LHCN-M2 (cell line): ENCODE measurements around the gene TSPAN18. TPM values are rescaled to one million over a fixed set of nuclear protein-coding genes. Genes with fewer than 3 reads are reported as not detected.

ENCODE experiments used
- DNase-seq: peaks from one replicate; pipeline ENCODE4 v3.0.0-alpha.2; 2012; ENCODE audit warnings: low read depth
- total RNA-seq: library from RNA; depleted of rRNA; stranded (reverse); fragments of >200 nt; gene quantifications from 2 replicates; pipeline ENCODE4 v1.2.3, GENCODE V29; 2014

TSPAN18 gene
- total RNA-seq, 1 experiment from 2014 or later: not detected

DNA sequence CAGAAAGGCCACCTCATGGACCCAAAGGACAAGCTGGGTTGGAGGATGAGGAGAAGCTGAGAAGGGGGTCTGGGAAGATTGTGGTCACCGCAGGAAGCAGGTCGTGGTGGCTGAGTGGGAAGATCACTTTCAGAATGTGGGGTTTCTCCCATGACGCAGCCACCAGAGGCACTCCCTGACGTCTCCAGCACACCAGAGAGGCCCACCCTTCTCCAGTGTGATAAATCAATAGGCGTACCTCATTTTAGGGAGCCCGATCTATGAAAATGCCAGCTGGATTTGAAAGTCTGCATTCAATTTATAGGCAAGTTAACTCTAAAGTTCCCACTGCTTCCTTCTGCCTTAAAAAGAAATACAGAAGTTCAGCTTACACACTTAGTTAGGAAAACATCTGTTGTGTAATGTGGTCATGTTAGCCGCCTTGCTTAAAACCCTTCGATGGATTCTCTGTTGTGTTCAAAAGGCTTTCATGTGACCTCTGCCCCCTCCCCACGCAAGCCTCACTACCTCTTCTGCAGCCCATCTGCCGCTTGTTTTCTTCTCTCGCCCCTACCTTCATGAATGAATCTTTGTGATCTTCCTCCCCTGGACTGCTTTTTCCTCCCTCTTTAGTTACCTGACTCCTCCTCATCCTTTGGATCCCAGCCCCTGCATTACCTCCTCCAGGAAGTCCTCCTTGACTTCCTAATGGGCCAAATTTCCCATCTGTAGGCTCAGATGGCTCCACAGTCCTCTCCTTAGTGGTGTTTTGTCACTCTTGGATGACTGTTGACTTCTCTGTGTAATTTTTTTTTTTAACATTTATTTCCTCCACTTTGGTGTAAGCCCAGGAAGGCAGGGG lies 10.7 kb downstream of the TSPAN18 start:
- DNase-seq: no peak

DNA sequence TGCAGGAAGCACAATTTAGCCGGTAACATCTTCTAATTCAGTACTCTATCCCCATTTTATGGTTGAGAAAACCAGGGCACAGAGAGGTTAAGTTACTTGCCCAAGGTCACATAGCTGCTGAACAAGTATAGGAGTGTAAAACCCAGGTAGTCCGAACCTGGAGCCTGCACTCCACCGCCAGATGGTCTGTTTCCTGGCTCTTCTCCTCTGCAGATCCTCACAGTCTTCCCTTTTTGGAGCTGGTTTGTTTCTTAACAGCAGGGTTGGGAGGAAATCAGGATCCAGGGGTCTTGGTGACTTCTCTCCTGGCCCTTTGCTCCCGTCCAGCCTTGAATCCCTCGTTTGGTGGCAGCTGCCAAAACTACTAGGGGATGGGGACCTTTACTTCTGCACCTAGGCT lies 12.0 kb downstream of the TSPAN18 start:
- DNase-seq: no peak

DNA sequence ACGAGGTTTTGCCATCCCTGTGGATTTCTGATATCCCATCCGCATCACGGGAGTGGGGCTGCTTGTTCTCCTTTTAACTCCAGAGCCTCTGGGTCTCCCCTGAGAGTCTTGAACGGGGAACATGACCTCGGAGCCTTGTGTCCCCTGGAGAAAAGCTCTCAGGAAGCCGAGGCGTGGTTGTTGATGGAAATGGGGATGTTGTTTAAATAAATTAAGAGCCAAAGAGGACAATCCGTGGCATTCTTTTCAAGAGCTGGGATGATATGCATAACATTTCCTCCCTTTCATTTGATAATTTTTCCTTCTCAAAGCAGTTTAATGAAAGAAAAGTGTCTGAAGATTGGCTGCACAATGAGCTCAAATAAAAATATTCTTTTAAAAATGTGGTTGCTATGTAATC lies 14.2 kb downstream of the TSPAN18 start:
- DNase-seq: no peak

DNA sequence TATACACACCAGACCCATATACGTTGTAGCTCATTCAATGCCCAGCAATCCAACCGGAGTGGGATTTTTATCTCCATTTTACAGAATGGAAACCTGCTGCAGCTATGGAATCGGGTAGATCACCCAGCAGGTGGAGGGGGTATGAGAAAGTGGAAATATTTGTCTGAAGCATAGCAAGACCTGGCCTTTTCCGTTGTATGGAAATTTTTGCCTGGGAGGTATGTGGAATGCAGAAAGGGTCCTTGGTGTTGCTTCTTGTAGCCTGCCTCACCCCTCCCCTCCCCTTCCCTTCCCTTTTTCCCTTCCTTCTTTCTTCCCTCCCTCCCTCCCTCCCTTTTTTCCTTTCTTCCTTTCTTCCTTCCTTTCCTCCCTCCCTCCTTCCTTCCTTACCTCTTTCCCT lies 15.2 kb downstream of the TSPAN18 start:
- no peak for DNase-seq

DNA sequence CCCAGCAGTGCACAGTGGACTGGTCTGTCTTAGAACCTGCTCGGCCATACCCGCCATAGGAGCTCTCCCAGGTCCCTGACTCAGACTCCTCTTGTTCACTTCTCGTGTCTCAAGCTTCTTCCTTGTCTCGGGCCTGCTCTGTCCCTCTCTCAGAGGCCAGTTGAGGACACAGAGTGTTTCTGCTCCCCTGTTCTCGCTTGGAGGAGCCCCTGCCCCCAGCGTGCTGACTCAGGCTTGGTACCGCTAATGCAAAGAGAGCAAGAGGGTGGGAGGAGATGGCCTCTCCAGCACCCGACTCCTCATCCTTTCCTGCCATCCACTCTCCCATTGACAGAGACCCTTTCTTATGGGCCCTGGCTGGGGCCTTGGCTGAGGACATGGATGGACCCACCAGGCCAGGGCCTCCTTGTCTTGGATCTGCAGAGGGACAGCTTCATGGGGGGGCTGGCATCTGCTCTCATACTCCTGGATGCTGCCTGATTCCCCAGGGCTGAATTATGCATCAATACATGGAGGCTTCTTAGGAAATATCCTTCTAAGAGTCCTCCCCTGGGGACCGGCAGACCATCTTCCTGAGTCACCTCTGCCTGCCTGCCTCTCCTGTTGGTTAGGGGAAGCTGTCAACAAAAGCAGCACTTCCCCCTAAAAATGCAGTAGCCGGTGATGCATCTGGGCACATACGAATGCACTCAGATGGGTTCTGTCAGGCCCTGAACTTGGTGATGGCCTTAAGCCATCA lies 15.9 kb downstream of the TSPAN18 start:
- no peak for DNase-seq

DNA sequence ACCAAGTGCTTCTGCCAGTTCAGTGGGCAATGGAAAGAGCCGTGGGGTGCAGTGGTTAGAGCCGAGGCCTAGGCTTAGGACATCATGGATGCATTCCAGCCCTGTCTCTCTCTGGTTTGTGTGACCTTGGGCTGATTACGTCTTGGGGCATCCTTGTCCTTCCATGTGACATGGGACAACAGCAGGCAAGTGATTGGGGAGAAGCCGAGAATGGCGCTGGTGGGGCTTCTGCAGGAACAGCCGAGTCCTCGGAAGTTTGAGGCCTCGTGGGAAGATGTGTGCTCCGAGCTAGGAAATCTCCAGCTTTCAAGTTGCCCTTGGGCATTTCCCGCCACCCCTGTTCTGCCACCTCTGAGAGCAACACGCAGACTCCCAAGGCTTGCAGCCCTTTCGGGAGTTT lies 16.6 kb downstream of the TSPAN18 start:
- no peak for DNase-seq

DNA sequence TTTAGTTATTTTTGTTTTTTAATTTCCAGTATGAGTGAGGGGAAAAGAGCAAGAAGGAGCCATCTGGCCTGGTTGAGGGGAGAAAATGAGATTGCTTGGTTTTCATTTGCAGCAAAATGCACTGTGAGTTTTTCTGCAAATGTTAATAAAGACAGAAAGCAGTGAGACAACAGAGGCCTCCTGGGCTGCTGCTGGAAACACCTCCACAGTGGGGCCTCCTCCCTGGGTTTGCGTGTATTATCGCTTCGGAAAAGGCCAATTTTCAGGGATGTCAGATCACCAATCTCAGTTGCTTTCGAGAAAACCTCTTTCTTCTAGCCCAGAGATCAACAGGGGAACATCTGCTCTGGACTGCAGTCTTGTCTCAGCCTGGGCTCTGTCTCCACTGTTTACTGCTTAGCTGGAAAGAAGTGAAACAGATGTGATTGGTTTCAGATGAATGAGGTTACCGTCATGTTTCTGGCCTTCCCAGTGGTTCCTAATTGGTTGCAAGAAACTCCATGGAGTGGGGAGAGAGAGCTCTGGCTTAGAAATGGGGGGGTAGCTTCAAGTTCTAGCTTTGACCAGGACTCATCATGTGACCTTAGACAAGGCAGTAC lies 17.3 kb downstream of the TSPAN18 start:
- DNase-seq: no peak

DNA sequence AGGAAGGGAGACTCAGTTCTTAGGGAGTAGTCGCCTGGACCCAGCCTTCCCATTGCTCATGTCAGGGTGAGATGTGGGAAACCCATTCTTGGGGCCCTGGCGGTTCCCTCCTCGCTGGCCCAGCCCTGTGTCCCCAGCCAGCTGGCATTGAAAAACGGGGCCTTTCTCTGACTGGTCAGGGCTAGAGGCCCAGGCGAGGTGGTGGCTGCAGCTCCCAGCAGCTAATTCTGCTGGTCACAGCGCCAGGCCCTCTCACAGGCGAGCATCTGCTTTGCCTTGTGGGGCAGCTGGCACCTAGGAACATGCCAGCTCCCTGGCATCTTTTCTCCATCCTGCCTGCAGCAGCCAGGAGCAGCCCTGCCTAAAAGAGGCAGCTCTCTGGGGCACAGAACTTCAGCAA lies 20.1 kb downstream of the TSPAN18 start:
- no peak for DNase-seq

DNA sequence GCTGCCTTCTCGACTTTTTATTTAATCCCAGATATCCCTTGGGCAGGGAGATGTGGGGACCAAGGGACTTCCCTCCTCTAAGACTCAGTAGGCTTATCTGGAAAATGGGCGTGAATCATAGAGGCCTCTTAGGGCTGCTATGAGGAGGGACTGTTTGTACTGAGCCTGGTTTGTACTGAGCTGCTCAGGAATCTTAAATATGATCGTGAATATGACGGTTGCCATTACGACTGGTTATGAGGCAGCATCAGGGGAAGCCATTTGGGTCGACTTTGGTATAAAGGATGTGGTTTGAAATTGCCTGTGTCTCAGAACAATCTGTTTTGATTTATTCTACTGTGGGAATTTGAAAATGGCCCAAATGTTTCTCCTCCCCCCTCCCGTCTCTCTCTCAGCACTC lies 20.6 kb downstream of the TSPAN18 start:
- peak; percentile 15 for DNase-seq

DNA sequence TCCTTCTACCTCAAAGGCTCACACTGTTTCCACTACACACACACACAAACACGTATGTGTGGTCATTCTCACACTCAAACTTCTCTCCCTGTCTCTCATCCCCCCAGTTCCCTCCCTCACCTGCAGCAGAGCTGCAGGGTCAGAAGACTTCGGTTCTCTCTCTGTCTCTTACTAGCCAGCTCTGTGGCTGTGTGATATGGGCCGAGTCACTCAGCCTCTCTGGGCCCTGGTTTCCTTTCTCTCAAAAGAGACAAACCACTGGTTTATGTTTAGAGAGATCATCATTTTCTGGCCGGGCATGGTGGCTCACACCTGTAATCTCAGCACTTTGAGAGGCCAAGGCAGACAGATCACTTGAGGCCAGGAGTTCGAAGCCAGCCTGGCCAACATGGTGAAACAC lies 21.1 kb downstream of the TSPAN18 start:
- no peak for DNase-seq

DNA sequence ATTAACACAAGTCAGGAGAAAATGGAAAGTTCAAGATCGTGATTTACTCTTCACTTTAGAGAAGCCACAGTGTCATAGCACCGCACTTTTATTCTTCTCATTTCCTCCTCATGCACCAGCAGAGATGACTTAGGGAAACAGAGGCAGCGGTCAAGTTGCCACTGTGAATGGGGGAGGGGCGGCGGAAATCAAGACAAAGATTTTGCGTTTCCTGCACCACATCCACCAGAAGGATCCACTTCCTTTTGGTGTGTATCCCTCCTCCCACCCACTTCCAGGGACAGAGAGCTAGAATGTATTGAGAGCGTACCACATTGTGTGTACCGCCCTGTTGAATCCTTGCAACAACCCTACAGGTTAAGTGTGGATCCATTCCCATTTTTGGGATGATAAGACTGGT lies 21.8 kb downstream of the TSPAN18 start:
- no peak for DNase-seq

DNA sequence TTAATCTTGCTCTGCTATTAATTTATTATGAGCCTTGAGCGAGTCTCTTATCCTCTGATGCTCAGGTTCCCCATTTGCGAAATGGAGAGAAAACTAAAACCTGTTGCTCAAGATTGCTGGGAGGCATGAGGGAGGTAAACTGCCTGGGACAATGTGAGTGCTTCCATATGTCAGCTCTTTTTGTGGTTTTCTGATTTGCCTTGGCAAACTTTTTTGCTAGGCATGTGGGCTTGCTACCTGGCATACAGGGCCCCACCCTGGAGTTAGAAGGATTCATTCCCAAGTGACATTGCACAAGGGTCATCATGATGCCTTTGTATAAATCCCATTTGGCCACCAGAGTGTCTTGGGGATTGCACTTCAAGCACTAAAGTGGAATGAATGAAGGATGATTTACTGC lies 22.4 kb downstream of the TSPAN18 start:
- no peak for DNase-seq

DNA sequence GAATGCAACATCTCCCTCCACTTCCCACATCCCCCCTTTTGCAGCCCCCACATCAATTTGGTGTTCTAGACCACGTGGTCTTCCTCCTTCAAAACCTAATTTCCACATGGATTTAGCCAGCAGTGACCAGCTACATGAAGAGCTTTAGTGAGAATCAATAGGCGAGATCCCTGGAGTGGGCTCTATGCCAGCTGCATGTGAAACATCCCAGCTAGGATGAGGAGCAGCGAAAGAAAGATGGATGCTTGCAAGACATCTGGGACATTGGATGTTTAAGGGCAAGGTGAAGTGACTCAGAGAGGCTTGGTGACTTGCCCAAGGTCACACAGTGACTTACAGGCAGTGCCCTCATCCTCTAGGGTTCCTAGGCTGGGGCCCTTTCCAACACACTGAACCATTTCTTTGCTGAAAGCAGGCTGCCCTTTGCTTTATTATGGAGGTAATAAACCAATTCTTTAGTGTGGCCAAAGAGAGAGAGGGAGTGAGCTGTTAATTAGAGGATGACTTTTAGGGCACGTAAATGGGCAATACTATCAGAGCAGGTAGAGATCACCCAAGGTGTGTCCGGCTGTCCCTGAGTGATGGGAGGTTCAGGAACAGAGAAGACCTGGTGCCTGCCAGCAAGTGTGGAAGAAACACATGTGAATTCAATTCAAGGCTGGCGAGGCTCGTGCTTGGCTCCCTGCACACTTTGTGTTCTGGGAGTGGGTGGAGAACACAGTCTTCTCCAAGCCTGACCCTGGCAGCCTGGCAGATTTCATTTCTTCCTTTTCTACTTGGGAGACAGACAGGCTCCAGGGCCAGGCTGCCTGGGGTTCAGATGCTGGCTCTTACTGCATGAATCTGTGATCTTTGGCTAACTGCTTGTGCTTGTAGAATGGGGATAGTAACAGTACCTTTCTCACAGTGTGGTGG lies 24.0 kb downstream of the TSPAN18 start:
- DNase-seq: no peak

DNA sequence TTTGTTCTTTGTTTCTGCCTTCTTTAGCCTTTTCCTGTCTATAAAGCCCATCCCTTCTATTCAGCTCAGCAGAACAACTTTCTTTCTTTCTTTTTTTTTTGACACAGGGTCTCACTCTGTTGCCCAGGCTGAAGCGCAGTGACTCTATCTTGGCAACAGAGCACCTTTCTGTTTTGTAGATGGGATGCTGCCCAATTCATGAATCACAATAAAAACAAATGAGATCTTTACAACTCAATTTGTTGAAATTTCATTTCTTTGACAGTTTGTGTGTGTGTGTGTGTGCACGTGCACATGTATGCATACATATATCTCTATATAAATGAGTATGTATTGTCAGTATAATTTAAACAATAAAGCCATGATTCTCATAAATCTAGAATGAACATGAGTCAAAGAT lies 25.5 kb downstream of the TSPAN18 start:
- DNase-seq: no peak

DNA sequence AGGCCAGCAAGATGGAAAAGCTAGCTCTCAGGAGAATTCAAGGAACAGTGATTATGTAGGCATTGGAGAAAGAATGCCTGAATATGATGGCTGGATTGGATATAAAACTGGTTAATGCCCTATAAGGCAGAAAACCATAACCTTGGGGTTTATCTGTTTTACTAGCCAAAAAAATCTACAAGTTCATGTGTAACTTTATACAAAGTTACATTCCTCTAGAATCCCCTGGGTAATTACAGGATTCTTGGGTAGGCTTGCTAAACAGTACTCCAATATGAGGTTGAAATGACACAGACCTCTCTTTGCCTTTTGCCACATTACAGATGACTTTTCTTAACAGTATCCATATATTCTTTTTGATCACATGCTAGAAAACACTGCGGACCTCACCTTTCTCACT lies 26.0 kb downstream of the TSPAN18 start:
- DNase-seq: no peak

DNA sequence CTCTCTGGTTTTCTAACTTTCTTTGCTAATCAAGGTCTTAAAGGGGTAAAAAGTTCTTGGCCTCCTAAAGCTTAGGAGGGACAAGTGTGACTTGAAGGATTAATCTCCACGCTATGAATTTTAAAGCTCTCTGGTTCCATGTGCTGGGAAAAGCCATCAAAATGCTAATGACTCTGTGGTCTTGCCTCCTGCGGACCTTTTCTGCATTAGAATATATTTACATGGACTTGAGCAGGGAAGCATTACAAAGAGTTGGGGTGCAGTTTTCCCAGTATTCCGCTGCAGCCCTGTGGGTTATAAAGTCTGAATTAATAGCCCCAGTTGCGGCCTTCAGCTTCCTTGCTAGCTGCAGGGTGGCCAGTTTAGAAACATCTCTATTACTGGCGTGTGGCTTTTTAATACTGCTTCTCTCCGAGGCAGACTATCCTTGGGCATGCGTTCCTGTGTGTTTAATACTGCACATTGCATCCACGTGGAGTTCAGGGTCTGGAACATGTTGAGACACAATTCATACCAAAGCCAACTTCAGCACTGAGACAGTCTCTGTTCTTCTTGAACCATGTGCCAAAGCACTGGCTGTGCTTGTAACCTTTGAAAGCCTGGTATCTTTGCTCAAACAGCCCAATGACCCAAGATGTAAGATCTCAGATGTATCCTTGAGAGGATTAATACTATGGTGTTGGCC lies 27.3 kb downstream of the TSPAN18 start:
- no peak for DNase-seq

DNA sequence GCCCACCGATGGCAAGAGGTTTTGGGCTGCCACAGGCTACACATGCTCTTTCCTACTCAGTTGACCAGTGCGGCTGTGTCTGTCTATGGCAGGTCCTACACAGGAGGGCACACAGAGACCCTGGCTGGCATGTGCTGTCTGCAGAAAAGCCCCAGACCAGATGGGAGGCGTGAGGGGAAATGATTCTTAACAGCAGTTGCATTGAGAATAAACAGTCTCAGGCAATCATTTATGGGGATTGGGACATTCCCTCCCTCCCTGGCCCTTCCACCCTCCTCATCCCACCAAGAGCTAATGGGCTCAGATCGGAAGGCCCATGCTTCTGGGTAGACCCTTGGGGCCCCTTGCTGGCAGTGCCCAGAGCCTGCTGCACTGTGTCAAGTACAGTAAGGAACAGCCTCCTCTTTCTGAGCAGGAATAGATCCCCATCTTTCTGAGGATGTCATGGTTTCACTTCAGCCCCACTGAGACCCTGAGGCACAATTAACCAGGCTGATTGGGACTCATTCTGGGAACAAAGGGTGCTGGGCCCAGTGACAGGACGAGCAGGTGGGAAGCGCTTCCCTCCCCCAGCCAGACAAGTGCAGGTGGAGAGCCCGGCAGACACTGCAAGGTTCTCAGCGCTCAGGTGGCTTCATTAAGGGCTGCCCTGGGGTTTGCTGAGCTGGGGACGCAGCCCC lies 28.3 kb downstream of the TSPAN18 start:
- no peak for DNase-seq

DNA sequence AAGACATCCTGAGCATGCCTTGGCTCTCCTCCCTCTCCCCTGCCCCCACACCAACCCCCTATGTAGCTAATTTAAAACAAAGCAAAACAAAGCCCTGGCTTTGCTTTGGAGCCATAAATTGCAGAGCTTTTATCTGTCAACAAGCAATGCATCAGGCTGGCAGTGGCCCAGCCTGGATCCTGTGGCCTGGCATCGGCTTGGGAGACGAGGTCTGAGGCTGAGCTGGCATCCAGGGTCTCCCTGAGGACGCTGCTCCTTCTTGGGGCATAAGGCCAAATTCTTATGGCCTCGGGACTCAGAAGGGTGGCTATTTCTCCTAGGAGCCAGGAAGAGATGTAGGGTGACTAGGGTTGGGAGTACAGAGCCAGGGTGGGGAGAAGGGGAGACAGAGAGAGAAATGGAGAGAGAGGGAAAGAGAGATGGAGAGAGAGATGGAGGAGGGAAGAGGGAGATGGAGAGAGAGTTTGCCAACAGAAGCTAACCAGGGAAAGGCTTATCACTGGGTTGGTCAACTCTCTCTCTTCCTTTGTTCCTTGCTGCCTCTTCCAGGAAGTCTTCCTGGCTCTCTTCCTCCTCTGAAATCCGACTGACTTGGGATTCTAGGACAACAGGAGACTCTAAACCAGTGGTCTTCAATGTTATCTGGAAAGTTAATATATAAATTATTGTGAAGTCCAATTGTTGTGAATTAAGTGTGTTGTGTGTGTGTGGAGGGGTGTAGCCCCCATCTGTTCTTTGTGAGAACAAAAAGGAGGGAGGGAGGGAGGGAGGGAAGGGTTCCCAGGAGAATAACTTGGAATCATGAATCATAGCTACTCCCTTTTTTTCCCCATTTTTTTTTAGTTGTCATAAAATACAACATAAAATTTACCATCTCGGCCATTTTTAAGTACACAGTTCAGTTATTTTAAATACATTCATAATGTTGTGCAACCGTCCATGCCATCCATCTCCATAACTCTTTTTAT lies 29.1 kb downstream of the TSPAN18 start:
- no peak for DNase-seq

DNA sequence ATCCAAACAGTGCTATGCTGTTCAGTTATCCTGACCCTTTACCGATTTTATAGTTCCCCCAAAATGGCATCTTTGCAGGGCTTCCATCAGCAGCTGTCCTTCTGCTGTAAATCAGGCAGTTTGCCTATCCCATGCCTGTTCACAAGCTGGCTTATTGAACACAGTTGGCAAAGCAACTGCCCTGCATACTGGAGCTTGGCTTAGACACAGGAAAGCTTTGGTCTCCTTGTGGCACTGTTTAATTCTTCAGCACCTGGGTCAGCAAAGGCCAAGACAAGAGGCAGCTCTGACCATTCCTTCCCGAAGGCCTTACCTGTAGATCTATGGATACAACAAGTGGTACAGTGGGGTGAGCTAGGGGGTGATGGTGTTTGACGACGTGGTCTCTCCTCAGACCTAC lies 32.2 kb downstream of the TSPAN18 start:
- no peak for DNase-seq
